Activated CD8-positive, alpha-beta memory T cell treated with anti-CD3 and anti-CD28 coated beads for 24 hours (primary cell): ENCODE measurements around the gene C10orf90.
"Not testable (repeated sequence)": the region's sequence is repeated elsewhere in the genome, so short reads cannot be mapped to it uniquely, and the experiment has no call there.

Experiments used
- DNase-seq: peaks from one replicate; pipeline ENCODE4 v3.0.0-alpha.2; 2020

C10orf90 gene

GRCh38 chr10:126580873-126581647 is 89.4 kb downstream of the C10orf90 start:
- DNase-seq, result no peak

GRCh38 chr10:126576336-126576735 is 94.2 kb downstream of the C10orf90 start:
- no peak for DNase-seq

- no peak for DNase-seq
Observed at GRCh38 chr10:126570621-126571602, 99.6 kb downstream of the C10orf90 start.

- DNase-seq, result no peak
Observed at GRCh38 chr10:126570245-126570570, 100.3 kb downstream of the C10orf90 start.

- DNase-seq, result no peak
Observed at GRCh38 chr10:126569513-126570244, 100.8 kb downstream of the C10orf90 start.

GRCh38 chr10:126568809-126569385 is 101.6 kb downstream of the C10orf90 start:
- no peak for DNase-seq

- no peak for DNase-seq
Observed at GRCh38 chr10:126565871-126566270, 104.6 kb downstream of the C10orf90 start.

GRCh38 chr10:126565441-126565840 is 105.1 kb downstream of the C10orf90 start:
- DNase-seq, result no peak

- DNase-seq, result no peak
Observed at GRCh38 chr10:126564326-126564888, 106.1 kb downstream of the C10orf90 start.

GRCh38 chr10:126563361-126563760 is 107.1 kb downstream of the C10orf90 start:
- DNase-seq, result no peak

- no peak for DNase-seq
Observed at GRCh38 chr10:126561921-126562680, 108.4 kb downstream of the C10orf90 start.

GRCh38 chr10:126561294-126561920 is 109.1 kb downstream of the C10orf90 start:
- DNase-seq, result no peak

- no peak for DNase-seq
Observed at GRCh38 chr10:126558881-126559280, 111.6 kb downstream of the C10orf90 start.

GRCh38 chr10:126551202-126551601 is 119.3 kb downstream of the C10orf90 start:
- DNase-seq, result no peak

GRCh38 chr10:126550586-126550985 is 119.9 kb downstream of the C10orf90 start:
- not testable (repeated sequence) for DNase-seq

GRCh38 chr10:126549344-126549743 is 121.1 kb downstream of the C10orf90 start:
- DNase-seq, result no peak

- DNase-seq, result no peak
Observed at GRCh38 chr10:126544565-126544964, 125.9 kb downstream of the C10orf90 start.

GRCh38 chr10:126538439-126539135 is 131.9 kb downstream of the C10orf90 start:
- no peak for DNase-seq

- no peak for DNase-seq
Observed at GRCh38 chr10:126536656-126537055, 133.8 kb downstream of the C10orf90 start.

GRCh38 chr10:126536148-126536547 is 134.3 kb downstream of the C10orf90 start:
- DNase-seq, result no peak

- no peak for DNase-seq
Observed at GRCh38 chr10:126533644-126534043, 136.8 kb downstream of the C10orf90 start.
